ENCODE measurements around the gene FREM3.
"Not testable (repeated sequence)": the region's sequence is repeated elsewhere in the genome, so short reads cannot be mapped to it uniquely, and the experiment has no call there.

FREM3 gene

DNA sequence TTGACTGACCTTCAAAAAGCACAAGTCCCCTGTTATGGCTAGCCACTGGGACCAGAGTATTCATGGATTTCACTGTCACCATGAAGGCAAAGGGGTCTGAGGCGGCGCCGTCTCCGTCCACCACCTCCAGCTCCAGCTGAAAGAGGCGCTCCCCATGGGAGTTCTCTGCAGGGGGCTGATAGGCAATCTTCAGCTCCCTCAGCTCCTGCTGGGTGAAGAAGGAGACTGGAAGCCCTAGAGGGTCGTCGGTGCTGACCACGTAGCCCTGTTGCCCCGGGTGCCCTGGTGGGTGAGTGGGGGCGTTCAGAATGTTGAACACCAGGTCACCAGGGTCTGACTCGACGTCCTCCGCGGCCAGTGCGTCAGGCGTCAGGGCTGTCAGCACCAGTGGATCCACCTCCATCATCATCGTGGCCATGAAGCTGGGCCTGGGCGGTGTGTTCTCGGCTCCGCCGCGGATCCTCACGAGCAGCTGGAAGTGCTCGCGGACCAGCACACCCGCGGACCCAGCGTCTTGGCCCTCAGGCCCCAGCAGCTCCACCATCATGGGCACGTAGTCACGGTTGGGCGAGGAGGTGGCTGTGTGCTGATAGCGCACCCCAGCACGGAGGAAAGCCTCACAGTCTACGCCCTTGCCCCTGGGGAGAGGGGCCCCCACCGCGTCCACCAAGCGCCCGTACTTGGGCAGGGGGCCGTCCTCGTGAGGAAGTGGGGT lies 987 bp downstream of the FREM3 start:
- Mint-ChIP-seq H3K36me3 (no peaks in the 10 kb centered on the region), H3K27me3 (peaks cover 33% of the 10 kb centered on the region), H3K27ac (no peak overlapping the region), H3K9me3 (no peaks in the 10 kb centered on the region), H3K4me1 (peaks cover 8% of the 10 kb centered on the region), H3K4me3 (no peak overlapping the region)

DNA sequence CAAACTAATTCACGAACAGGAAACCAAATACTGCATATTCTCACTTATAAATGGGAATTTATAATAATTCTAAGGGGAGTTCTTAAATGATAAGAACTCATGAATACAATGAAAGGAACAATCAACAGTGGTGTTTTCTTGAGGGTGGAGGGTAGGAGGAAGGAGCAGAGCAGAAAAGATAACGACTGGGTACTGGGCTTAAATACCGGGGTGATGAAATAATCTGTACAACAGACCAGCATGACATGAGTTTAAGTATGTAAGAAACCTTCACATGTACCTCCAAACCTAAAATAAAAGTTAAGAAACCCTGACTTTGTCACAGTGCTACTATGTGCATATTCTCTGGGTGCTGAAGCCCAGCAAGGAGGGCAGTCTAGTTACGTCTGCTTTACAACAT lies 6.6 kb downstream of the FREM3 start:
- no peak overlapping the region for H3K27ac Mint-ChIP-seq
- H3K36me3 Mint-ChIP-seq, result no peaks in the 10 kb centered on the region

DNA sequence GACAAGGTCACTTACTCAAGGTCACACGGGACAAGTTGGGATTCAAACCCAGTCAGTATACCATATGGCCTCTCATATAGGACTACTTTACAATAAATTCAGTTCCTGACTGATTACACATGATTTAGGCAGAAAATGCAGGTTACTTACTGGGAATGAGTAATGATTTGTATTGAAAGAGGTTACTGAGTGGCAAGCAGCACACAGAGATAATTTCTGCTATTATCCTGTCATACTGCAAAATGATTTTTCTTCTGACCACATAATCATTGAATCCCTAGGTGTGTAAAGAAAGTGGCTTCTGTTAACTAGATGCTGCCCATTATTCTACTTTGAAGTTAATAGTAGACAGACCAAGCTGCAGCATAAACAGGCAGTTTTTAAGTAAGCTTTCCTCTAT lies 8.2 kb downstream of the FREM3 start:
- H3K27ac Mint-ChIP-seq, result no peak overlapping the region
- no peaks in the 10 kb centered on the region for H3K36me3 Mint-ChIP-seq
- H3K27me3 Mint-ChIP-seq, result peaks cover 3% of the 10 kb centered on the region
- H3K4me3 Mint-ChIP-seq, result no peak overlapping the region
- H3K4me1 Mint-ChIP-seq, result no peaks in the 10 kb centered on the region
- H3K9me3 Mint-ChIP-seq, result peaks cover 15% of the 10 kb centered on the region

More for the DNA sequence above, 6.6 kb downstream of the FREM3 start:
- H3K4me1 Mint-ChIP-seq, result no peaks in the 10 kb centered on the region
- peaks cover 8% of the 10 kb centered on the region for H3K9me3 Mint-ChIP-seq
- H3K4me3 Mint-ChIP-seq, result no peak overlapping the region
- peaks cover 10% of the 10 kb centered on the region for H3K27me3 Mint-ChIP-seq

DNA sequence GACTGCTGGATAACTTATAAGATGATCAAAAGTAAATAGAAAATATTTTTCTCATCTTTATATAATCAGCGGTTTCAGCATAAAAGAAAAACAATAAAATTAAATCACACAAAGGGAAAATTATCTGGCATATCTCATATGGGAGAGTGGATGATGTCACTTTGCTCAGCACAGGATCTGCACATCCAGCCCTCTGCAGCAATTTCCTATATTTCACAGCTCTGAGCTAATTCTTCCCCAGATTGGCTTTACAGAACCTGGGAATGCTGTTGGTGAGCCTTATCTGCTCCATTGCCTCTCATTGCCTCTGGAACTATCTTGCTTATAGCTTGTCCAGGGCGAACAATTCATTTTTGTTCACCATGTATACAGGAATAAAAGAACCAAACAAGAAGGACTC lies 21.0 kb downstream of the FREM3 start:
- Mint-ChIP-seq H3K9me3 (peaks cover 18% of the 10 kb centered on the region), H3K36me3 (peaks cover 7% of the 10 kb centered on the region), H3K4me3 (no peak overlapping the region), H3K27ac (no peak overlapping the region), H3K4me1 (no peaks in the 10 kb centered on the region), H3K27me3 (peaks cover 5% of the 10 kb centered on the region)

DNA sequence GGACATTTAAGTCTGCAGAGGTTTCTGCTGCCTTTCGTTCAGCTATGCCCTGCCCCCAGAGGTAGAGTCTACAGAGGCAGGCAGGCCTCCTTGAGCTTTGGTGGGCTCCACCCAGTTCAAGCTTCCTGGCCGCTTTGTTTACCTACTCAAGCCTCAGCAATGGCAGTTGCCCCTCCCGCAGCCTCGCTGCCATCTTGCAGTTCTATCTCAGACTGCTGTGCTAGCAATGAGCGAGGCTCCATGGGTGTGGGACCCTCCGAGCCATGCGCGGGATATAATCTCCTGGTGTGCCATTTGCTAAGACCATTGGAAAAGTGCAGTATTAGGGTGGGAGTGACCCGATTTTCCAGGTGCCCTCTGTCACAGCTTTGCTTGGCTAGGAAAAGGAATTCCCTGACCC lies 26.8 kb downstream of the FREM3 start:
- not testable (repeated sequence) for H3K27me3 Mint-ChIP-seq, H3K9me3 Mint-ChIP-seq, H3K4me1 Mint-ChIP-seq, H3K36me3 Mint-ChIP-seq, H3K4me3 Mint-ChIP-seq, H3K27ac Mint-ChIP-seq

DNA sequence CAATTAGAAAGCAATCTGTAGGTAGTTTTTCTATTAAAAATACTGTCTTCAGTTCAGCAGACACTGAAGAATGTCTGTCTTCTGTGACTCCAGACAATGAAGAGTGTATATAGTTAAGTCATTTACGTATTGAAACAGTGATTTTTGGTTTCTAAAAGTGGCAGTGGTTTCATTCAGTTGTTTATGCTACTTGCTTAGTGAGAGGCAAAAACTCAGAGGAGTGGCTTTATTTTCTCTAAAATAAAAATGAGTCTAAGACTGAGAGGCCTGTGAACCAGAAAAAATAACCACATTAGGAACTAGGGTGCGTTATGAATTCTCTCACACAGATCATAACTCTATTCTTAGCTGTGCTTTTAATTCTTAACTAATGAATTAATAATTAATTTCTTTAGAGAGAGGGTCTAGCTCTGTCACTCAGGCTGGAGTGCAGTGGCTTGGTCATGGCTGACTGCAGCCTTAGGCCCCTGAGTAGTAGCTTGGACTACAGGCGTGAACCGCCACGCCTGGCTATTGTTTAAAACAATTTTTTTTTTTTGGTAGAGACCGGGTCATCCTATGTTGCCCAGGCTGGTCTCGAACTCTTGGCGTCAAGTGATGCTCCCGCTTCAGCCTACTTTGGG lies 31.4 kb downstream of the FREM3 start:
- peaks cover 2% of the 10 kb centered on the region for H3K36me3 Mint-ChIP-seq
- peaks cover 2% of the 10 kb centered on the region for H3K27me3 Mint-ChIP-seq
- no peak overlapping the region for H3K27ac Mint-ChIP-seq
- no peak overlapping the region for H3K4me3 Mint-ChIP-seq
- peaks cover under 1% of the 10 kb centered on the region for H3K9me3 Mint-ChIP-seq
- H3K4me1 Mint-ChIP-seq, result no peaks in the 10 kb centered on the region

DNA sequence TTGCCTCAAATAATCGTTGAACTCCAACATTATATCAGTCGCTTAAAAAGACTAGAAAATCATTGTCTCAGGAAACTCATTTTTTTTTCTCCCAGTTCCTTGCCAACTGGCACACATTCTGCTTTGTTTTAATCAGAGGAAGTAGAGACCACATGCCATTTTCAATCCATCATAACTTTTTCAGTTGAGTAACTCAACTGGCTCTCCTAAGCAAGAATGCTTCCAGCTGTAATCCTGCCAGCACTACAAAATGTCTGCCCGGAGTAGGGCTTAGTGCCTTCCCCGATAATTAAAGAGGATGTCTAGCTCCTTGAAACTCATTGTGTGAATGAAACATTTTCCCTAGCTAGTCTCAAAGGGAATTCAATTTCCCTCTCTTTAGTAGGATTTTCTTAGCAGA lies 33.0 kb downstream of the FREM3 start:
- Mint-ChIP-seq H3K4me3 (no peak overlapping the region), H3K4me1 (no peaks in the 10 kb centered on the region), H3K9me3 (peaks cover 5% of the 10 kb centered on the region), H3K27ac (no peak overlapping the region), H3K36me3 (peaks cover 6% of the 10 kb centered on the region), H3K27me3 (peaks cover 2% of the 10 kb centered on the region)

DNA sequence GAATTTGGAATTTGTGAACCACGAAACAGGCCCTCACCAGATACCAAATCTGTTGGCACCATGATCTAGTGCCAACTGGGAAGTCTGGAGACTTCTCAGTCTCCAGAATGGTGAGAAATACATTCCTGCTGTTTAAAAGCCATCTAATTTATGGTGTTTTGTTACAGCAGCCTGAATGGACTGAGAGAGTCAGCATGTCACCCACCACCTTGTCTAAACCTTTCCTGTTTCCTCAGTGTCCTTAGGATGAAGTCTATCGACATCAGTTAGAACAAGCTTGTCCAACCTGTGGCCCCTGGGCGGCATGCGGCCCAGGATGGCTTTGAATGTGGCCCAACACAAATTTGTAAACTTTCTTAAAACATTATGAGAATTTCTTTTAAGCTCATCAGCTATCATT lies 42.1 kb downstream of the FREM3 start:
- Mint-ChIP-seq H3K27ac (no peak overlapping the region), H3K36me3 (peaks cover 1% of the 10 kb centered on the region), H3K4me3 (no peak overlapping the region), H3K27me3 (no peaks in the 10 kb centered on the region), H3K4me1 (no peaks in the 10 kb centered on the region), H3K9me3 (no peaks in the 10 kb centered on the region)

DNA sequence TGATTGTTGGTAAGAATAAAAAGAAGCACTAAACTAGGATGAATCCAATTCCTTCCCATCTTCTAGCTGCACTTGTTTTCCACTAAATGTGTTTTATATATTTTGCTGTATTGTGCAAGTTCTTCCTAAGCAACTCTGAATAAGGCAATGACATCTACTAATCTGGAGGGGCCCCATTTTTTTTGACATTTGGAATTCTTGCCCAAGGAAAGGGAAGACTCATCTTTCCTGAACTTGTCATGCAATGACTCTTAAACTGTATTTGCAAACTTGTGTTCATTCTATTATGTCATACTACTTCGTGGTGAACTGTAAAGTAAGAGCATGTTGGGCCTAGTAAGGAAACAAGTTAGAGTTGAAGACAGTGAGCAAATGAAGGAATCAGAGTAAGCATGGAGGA lies 45.9 kb downstream of the FREM3 start:
- peaks cover 1% of the 10 kb centered on the region for H3K36me3 Mint-ChIP-seq
- no peak overlapping the region for H3K4me3 Mint-ChIP-seq
- no peaks in the 10 kb centered on the region for H3K9me3 Mint-ChIP-seq
- H3K27me3 Mint-ChIP-seq, result no peaks in the 10 kb centered on the region
- H3K27ac Mint-ChIP-seq, result no peak overlapping the region
- H3K4me1 Mint-ChIP-seq, result no peaks in the 10 kb centered on the region

DNA sequence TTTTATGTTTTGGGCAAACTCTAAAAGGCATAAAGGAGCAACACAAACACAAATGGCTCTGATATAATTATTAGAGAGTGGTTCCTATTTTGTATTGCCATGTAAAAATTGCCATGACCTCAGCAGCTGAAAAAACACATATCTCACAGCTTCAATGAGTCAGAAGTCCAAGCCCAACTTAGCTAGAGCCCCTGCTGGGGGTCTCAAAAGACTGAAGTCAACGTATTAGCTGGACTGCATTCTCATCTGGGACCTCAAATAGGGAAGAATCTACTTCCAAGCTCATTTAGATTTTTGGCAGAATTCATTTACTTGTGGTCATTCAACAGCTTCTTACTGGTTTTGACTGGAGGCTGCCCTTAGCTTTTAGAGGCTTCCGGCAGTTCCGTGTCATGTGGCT lies 47.4 kb downstream of the FREM3 start:
- H3K4me1 Mint-ChIP-seq, result no peaks in the 10 kb centered on the region
- no peak overlapping the region for H3K4me3 Mint-ChIP-seq
- H3K36me3 Mint-ChIP-seq, result peaks cover 4% of the 10 kb centered on the region
- no peaks in the 10 kb centered on the region for H3K27me3 Mint-ChIP-seq
- no peak overlapping the region for H3K27ac Mint-ChIP-seq
- peaks cover 4% of the 10 kb centered on the region for H3K9me3 Mint-ChIP-seq

DNA sequence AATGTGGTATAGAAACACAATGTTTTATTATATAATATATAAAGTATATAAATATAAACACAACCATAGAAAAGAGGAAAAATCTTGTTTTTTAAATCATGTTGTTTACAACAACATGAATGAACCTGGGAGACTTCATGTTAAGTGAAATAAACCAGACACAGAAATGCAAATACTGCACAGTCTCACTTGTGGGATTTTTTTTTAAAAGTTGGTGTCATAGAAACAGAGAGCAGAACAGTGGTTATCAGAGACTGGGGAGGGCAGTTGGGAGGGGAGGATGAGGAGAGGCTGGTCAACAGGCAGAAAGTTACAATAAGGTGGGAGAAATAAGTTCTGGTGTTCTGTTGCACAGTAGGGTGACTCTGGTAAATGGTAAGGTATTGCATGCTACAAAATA lies 57.1 kb downstream of the FREM3 start:
- H3K27ac Mint-ChIP-seq, result no peak overlapping the region
- H3K4me3 Mint-ChIP-seq, result no peak overlapping the region
- H3K4me1 Mint-ChIP-seq, result no peaks in the 10 kb centered on the region
- peaks cover 4% of the 10 kb centered on the region for H3K36me3 Mint-ChIP-seq
- peaks cover 13% of the 10 kb centered on the region for H3K9me3 Mint-ChIP-seq
- H3K27me3 Mint-ChIP-seq, result no peaks in the 10 kb centered on the region

DNA sequence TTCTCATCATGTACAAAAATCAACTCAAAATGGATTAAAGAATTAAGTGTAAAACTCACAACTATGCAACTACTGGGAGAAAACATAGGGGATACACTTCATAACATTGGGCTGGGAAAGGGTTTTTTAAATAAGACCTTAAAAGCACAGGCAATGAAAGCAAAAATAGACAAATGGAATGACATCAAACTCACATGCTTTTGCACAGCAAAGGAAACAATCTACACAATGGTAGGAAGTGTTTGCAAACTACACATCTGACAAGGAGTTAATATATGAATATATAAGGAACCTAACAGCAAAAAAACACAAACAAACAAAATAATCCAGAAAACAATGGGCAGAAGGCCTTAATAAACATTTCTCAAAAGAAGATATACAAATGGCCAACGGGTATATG lies 57.9 kb downstream of the FREM3 start:
- H3K27me3 Mint-ChIP-seq, result no peaks in the 10 kb centered on the region
- H3K4me3 Mint-ChIP-seq, result no peak overlapping the region
- peaks cover 1% of the 10 kb centered on the region for H3K36me3 Mint-ChIP-seq
- H3K4me1 Mint-ChIP-seq, result no peaks in the 10 kb centered on the region
- H3K9me3 Mint-ChIP-seq, result peaks cover 5% of the 10 kb centered on the region
- H3K27ac Mint-ChIP-seq, result no peak overlapping the region

DNA sequence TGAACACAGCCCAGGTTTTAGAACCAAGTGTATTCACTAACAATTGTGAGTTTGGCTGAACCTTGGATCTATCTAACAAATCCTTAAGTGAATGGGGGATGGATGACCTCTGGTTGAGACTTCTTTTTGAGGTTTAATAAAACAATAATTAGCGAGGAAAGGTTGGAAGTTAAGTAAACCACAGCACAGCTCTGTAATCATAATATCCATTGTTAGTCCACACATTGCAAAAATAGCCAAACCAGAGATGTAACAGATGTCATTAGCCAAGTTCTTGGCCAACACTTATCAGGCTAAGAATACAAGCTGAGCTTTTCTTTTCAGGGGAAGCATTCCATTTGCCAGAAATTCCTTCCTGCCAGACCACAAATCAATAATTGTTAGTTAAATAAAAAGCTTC lies 59.1 kb downstream of the FREM3 start:
- no peaks in the 10 kb centered on the region for H3K27me3 Mint-ChIP-seq
- no peak overlapping the region for H3K4me3 Mint-ChIP-seq
- no peaks in the 10 kb centered on the region for H3K4me1 Mint-ChIP-seq
- H3K9me3 Mint-ChIP-seq, result peaks cover 5% of the 10 kb centered on the region
- no peak overlapping the region for H3K27ac Mint-ChIP-seq
- H3K36me3 Mint-ChIP-seq, result no peaks in the 10 kb centered on the region

DNA sequence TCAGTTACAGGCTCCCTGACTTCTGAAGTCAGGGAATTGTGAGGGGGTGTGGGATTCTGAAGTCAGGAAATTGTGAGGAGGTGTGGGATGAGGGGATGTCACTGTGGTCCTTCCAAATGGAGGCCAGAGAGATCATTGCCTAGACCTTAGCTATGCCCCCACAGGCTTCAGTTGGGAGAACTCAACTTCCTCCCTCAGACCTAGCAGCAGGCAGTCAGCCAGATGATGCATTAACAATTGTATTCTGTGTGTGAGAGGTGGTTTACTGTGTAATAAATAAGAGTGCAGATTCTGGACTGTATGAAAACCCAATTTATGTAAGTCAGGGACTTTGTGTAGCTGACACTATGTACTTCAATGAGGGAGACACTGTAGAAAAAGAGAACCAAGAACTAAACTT lies 65.7 kb downstream of the FREM3 start:
- H3K4me3 Mint-ChIP-seq, result no peak overlapping the region
- peaks cover 4% of the 10 kb centered on the region for H3K27me3 Mint-ChIP-seq

DNA sequence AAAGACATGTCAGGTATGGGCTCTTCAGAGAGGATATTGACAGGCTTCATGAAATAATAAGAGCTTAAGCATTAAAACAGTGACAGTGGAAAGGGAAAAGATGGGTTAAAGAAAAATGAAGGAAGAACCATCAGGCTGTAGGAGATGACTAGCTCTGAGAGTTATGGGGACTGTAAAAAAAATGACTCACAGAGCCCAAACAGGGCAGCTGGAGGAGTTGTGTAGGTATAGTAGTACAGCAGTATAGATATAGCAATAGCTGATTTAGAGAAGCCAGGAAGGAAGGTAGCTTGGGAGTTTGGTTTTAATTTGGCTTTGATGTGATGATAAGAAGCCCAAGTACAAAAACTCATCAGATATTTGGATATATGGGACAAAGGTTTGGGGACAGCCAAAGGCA lies 66.6 kb downstream of the FREM3 start:
- no peak overlapping the region for H3K4me3 Mint-ChIP-seq
- no peaks in the 10 kb centered on the region for H3K36me3 Mint-ChIP-seq
- H3K27me3 Mint-ChIP-seq, result peaks cover 4% of the 10 kb centered on the region
- H3K4me1 Mint-ChIP-seq, result no peaks in the 10 kb centered on the region
- no peaks in the 10 kb centered on the region for H3K9me3 Mint-ChIP-seq
- no peak overlapping the region for H3K27ac Mint-ChIP-seq

More for the DNA sequence above, 65.7 kb downstream of the FREM3 start:
- Mint-ChIP-seq H3K27ac (no peak overlapping the region), H3K4me1 (no peaks in the 10 kb centered on the region), H3K9me3 (no peaks in the 10 kb centered on the region), H3K36me3 (no peaks in the 10 kb centered on the region)

DNA sequence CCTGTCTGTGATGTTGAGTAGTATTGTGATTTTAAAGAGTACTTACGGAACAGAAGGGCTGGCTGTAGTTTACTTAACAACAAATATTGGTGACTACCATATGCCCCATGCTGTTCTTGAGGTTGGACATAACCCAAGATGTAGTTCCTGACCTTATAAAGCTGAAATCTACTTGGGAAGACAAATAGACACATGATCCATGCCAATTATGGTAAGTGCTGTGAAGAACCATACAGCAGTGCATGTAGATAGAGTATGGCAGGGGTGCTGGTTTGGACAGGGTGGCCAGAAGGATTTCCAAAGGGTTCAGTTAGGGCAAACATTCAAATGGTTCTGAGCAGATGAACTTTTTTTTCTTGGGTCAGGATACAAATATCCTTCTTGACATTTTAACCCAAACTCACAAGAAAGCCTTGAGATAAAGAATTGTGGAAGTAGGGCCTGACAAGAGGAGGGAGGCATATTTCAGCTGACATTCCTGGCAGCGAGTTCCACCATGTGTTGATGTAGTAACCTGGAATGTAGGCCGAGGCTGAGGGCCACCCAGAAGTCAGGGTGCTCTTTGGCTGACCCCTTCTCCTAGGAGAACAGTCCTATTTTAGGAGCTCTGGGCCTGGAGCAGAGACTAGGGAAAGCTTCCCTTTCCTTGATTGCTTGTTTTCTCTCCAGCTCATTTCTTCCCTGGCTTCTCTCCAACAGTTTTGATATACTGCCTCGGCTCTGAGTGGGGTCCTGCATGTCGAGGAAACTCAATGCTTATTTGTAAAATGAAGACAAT lies 74.2 kb downstream of the FREM3 start:
- no peak overlapping the region for H3K4me3 Mint-ChIP-seq
- no peaks in the 10 kb centered on the region for H3K9me3 Mint-ChIP-seq
- H3K36me3 Mint-ChIP-seq, result no peaks in the 10 kb centered on the region

More for the DNA sequence above, 74.2 kb downstream of the FREM3 start:
- no peak overlapping the region for H3K27ac Mint-ChIP-seq
- H3K4me1 Mint-ChIP-seq, result no peaks in the 10 kb centered on the region
- peaks cover 2% of the 10 kb centered on the region for H3K27me3 Mint-ChIP-seq

Measured in activated naive CD4-positive, alpha-beta T cell treated with anti-CD3 and anti-CD28 coated beads, Interleukin-2, amount 50 U/mL, for 24 hours (primary cell).